ENCODE measurements around the gene FNDC11. TPM values are rescaled to one million over a fixed set of nuclear protein-coding genes. Genes with fewer than 3 reads are reported as not detected.

FNDC11 gene
- total RNA-seq, 3 donors from 2014 or later (not counting 1 experiment from before 2014, with no cell fraction given), result 0.19 to 0.75 (median 0.25) TPM

GRCh38 chr20:63532449-63532971, 21.4 kb upstream of the FNDC11 start:
- no peaks in the 10 kb centered on the region for H3K9me3 Mint-ChIP-seq
- peaks cover 0 to 13% of the 10 kb centered on the region in 2 donors for H3K4me1 Mint-ChIP-seq
- H3K4me3 Mint-ChIP-seq, result no peak overlapping the region
- DNase-seq (no peak), ATAC-seq (no peak)
- H3K36me3 Mint-ChIP-seq, result no peaks in the 10 kb centered on the region
- Histone ChIP-seq H3K4me1 (ENCODE audit: control insufficient read depth, insufficient read depth, low read length) (peaks cover 12% of the 10 kb centered on the region), H3K27ac (ENCODE audit: low read length) (no peak overlapping the region), H3K36me3 (ENCODE audit: control insufficient read depth, insufficient read depth, low read length) (no peaks in the 10 kb centered on the region), H3K9me3 (ENCODE audit: control insufficient read depth, insufficient read depth, low read length) (no peaks in the 10 kb centered on the region), H3K27me3 (ENCODE audit: control insufficient read depth, insufficient read depth, low read length) (no peaks in the 10 kb centered on the region), H3K4me3 (ENCODE audit: low read length) (no peak overlapping the region)
- 79% methylated on average over 24 of the region's 24 CpGs for whole genome bisulfite sequencing (ENCODE audit: insufficient coverage)
- peaks cover 0 to 4% of the 10 kb centered on the region in 2 donors for H3K27me3 Mint-ChIP-seq (ENCODE audit: low read depth in 2 of 2)
- intact Hi-C loops (cut with micrococcal nuclease), result no loop called here
- TF ChIP-seq CTCF (IDR thresholded peaks at IDR 0.05), result no peak
- no peak overlapping the region for H3K27ac Mint-ChIP-seq

GRCh38 chr20:63533388-63533787, 20.6 kb upstream of the FNDC11 start:
- peaks cover 0 to 20% of the 10 kb centered on the region in 2 donors for H3K4me1 Mint-ChIP-seq
- TF ChIP-seq CTCF (IDR thresholded peaks at IDR 0.05), result no peak
- intact Hi-C loops (cut with micrococcal nuclease), result no loop called here
- H3K4me3 Mint-ChIP-seq, result no peak overlapping the region
- no peaks in the 10 kb centered on the region for H3K36me3 Mint-ChIP-seq
- no peak overlapping the region for H3K27ac Mint-ChIP-seq
- Histone ChIP-seq H3K27me3 (ENCODE audit: control insufficient read depth, insufficient read depth, low read length) (no peaks in the 10 kb centered on the region), H3K36me3 (ENCODE audit: control insufficient read depth, insufficient read depth, low read length) (no peaks in the 10 kb centered on the region), H3K4me1 (ENCODE audit: control insufficient read depth, insufficient read depth, low read length) (peaks cover 20% of the 10 kb centered on the region), H3K9me3 (ENCODE audit: control insufficient read depth, insufficient read depth, low read length) (no peaks in the 10 kb centered on the region), H3K4me3 (ENCODE audit: low read length) (no peak overlapping the region), H3K27ac (ENCODE audit: low read length) (no peak overlapping the region)
- peaks cover 0 to 4% of the 10 kb centered on the region in 2 donors for H3K27me3 Mint-ChIP-seq (ENCODE audit: low read depth in 2 of 2)
- WGBS (ENCODE audit: insufficient coverage), result 86% methylated on average over 14 of the region's 14 CpGs
- ATAC-seq (no peak), DNase-seq (no peak)
- H3K9me3 Mint-ChIP-seq, result no peaks in the 10 kb centered on the region

- Histone ChIP-seq H3K4me1 (ENCODE audit: control insufficient read depth, insufficient read depth, low read length) (peaks cover 25% of the 10 kb centered on the region), H3K9me3 (ENCODE audit: control insufficient read depth, insufficient read depth, low read length) (no peaks in the 10 kb centered on the region), H3K4me3 (ENCODE audit: low read length) (no peak overlapping the region), H3K36me3 (ENCODE audit: control insufficient read depth, insufficient read depth, low read length) (no peaks in the 10 kb centered on the region), H3K27me3 (ENCODE audit: control insufficient read depth, insufficient read depth, low read length) (no peaks in the 10 kb centered on the region), H3K27ac (ENCODE audit: low read length) (no peak overlapping the region)
- 91% methylated on average over 28 of the region's 28 CpGs for WGBS (ENCODE audit: insufficient coverage)
- DNase-seq, result no peak
- no peak overlapping the region for H3K27ac Mint-ChIP-seq
- H3K4me1 Mint-ChIP-seq, result peaks cover 0 to 20% of the 10 kb centered on the region in 2 donors
- intact Hi-C loops (cut with micrococcal nuclease), result no loop called here
- H3K9me3 Mint-ChIP-seq, result no peaks in the 10 kb centered on the region
- TF ChIP-seq CTCF (IDR thresholded peaks at IDR 0.05), result no peak
- no peak for ATAC-seq
- peaks cover 0 to 4% of the 10 kb centered on the region in 2 donors for H3K27me3 Mint-ChIP-seq (ENCODE audit: low read depth in 2 of 2)
- H3K36me3 Mint-ChIP-seq, result no peaks in the 10 kb centered on the region
- H3K4me3 Mint-ChIP-seq, result no peak overlapping the region
Observed at GRCh38 chr20:63533871-63534393, 20.0 kb upstream of the FNDC11 start.

- H3K27ac Mint-ChIP-seq, result no peak overlapping the region
- peaks cover 0 to 4% of the 10 kb centered on the region in 2 donors for H3K27me3 Mint-ChIP-seq (ENCODE audit: low read depth in 2 of 2)
- peaks cover 0 to 20% of the 10 kb centered on the region in 2 donors for H3K4me1 Mint-ChIP-seq
- H3K27me3 ChIP-seq (ENCODE audit: control insufficient read depth, insufficient read depth, low read length), result no peaks in the 10 kb centered on the region
- ATAC-seq (no peak), DNase-seq (no peak)
- H3K9me3 ChIP-seq (ENCODE audit: control insufficient read depth, insufficient read depth, low read length), result no peaks in the 10 kb centered on the region
- H3K27ac ChIP-seq (ENCODE audit: low read length), result no peak overlapping the region
- no peak overlapping the region for H3K4me3 Mint-ChIP-seq
- no peaks in the 10 kb centered on the region for H3K36me3 Mint-ChIP-seq
- WGBS (ENCODE audit: insufficient coverage), result 82% methylated on average over 12 of the region's 12 CpGs
- TF ChIP-seq CTCF (IDR thresholded peaks at IDR 0.05), result no peak
- peaks cover 25% of the 10 kb centered on the region for H3K4me1 ChIP-seq (ENCODE audit: control insufficient read depth, insufficient read depth, low read length)
- H3K4me3 ChIP-seq (ENCODE audit: low read length), result no peak overlapping the region
- H3K9me3 Mint-ChIP-seq, result no peaks in the 10 kb centered on the region
- H3K36me3 ChIP-seq (ENCODE audit: control insufficient read depth, insufficient read depth, low read length), result no peaks in the 10 kb centered on the region
- intact Hi-C loops (cut with micrococcal nuclease), result no loop called here
Observed at GRCh38 chr20:63534427-63534830, 19.5 kb upstream of the FNDC11 start.
